HepG2 (cell line): ENCODE data around the gene ZNRF3. TPM values are rescaled to one million over a fixed set of nuclear protein-coding genes. Genes with fewer than 3 reads are reported as not detected.

Experiments
- ETV6 ChIP-seq: sonication (generic); formaldehyde crosslinking; conservative IDR thresholded peaks from 2 replicates; pipeline ENCODE4 v1.4.0; 2020; ENCODE audit warnings: missing genetic modification reagents
- FOXK1 ChIP-seq: sonication (generic); formaldehyde crosslinking; IDR thresholded peaks from 2 replicates; pipeline ENCODE4 v1.4.0; 2020; ENCODE audit warnings: low read depth, missing genetic modification reagents, borderline replicate concordance
- HOXA7 ChIP-seq: sonication (generic); formaldehyde crosslinking; IDR thresholded peaks from 2 replicates; pipeline ENCODE4 v1.8.1; 2022; ENCODE audit warnings: mild to moderate bottlenecking, missing genetic modification reagents, moderate library complexity
- KLF11 ChIP-seq: IDR thresholded peaks from 2 replicates; pipeline ENCODE4 v1.6.1; 2016; ENCODE audit warnings: missing compliant biosample characterization
- KLF16 ChIP-seq, 2 experiments: sonication (generic) in 1 of 2; formaldehyde crosslinking in 1 of 2; IDR thresholded peaks; 2 replicates each; pipeline versions ENCODE4 v1.6.1 to v1.8.0; 2016 to 2023; ENCODE audit warnings: missing genetic modification reagents in 2 of 2, missing compliant biosample characterization in 1 of 2
- KLF9 ChIP-seq: IDR thresholded peaks from 2 replicates; pipeline ENCODE4 v1.6.1; 2016; ENCODE audit warnings: low read depth
- MTA1 ChIP-seq: sonication (generic); formaldehyde crosslinking; IDR thresholded peaks from 2 replicates; pipeline ENCODE4 v1.4.0; 2020; ENCODE audit warnings: missing genetic modification reagents, mild to moderate bottlenecking, borderline replicate concordance
- NKX3-1 ChIP-seq: sonication (generic); formaldehyde crosslinking; IDR thresholded peaks from 2 replicates; pipeline ENCODE4 v1.5.0; 2020; ENCODE audit warnings: missing genetic modification reagents
- NR1H2 ChIP-seq: sonication (generic); formaldehyde crosslinking; IDR thresholded peaks from 2 replicates; pipeline ENCODE4 v1.8.1; 2022; ENCODE audit warnings: low read depth, missing genetic modification reagents, borderline replicate concordance
- RNF2 ChIP-seq: fragments of 450-650 bp; conservative IDR thresholded peaks from 2 replicates; pipeline ENCODE4 v1.6.1; 2016; ENCODE audit warnings: low read depth
- TBX2 ChIP-seq: sonication (generic); formaldehyde crosslinking; IDR thresholded peaks from 2 replicates; pipeline ENCODE4 v1.5.0; 2020; ENCODE audit warnings: missing genetic modification reagents, mild to moderate bottlenecking, borderline replicate concordance
- ZIK1 ChIP-seq: sonication (generic); formaldehyde crosslinking; IDR thresholded peaks from 2 replicates; pipeline ENCODE4 v1.5.0; 2020; ENCODE audit warnings: mild to moderate bottlenecking, low read depth, missing genetic modification reagents, borderline replicate concordance
- ZNF235 ChIP-seq: sonication (generic); formaldehyde crosslinking; IDR thresholded peaks from 2 replicates; pipeline ENCODE4 v1.8.1; 2023; ENCODE audit warnings: mild to moderate bottlenecking, missing genetic modification reagents, borderline replicate concordance
- ZNF30 ChIP-seq: sonication (generic); formaldehyde crosslinking; IDR thresholded peaks from 2 replicates; pipeline ENCODE4 v1.5.0; 2020; ENCODE audit warnings: mild to moderate bottlenecking, missing genetic modification reagents
- ZNF678 ChIP-seq: sonication (generic); formaldehyde crosslinking; IDR thresholded peaks from 2 replicates; pipeline ENCODE4 v1.4.0; 2020; ENCODE audit warnings: mild to moderate bottlenecking, missing genetic modification reagents
- ZNF780A ChIP-seq: sonication (generic); formaldehyde crosslinking; IDR thresholded peaks from 2 replicates; pipeline ENCODE4 v1.8.0; 2022; ENCODE audit warnings: mild to moderate bottlenecking, missing genetic modification reagents, moderate library complexity
- ZNF816 ChIP-seq: sonication (generic); formaldehyde crosslinking; IDR thresholded peaks from 2 replicates; pipeline ENCODE4 v1.8.0; 2022; ENCODE audit warnings: missing genetic modification reagents, mild to moderate bottlenecking, borderline replicate concordance
- polyA plus RNA-seq, 8 experiments: library from polyadenylated mRNA; depleted of rRNA in 3 of 8; stranded (reverse) in 7 of 8; unstranded in 1 of 8; fragments of >200 nt; fragmentation: Illumina TruSeq in 4 of 8; extraction: Trizol in 4 of 8; gene quantifications; 2 replicates each; pipeline versions ENCODE4 v1.2.1 to v1.2.3, GENCODE V29; 2011 to 2016; ENCODE audit warnings: low read depth in 4 of 8, missing spikeins in 1 of 8, mixed read lengths in 1 of 8; ENCODE audit not compliant: insufficient read depth in 1 of 8
- total RNA-seq, 5 experiments: library from RNA; depleted of rRNA; stranded (reverse); fragments of >200 nt; fragmentation: Illumina TruSeq; extraction: Trizol; gene quantifications; 2 replicates each; pipeline ENCODE4 v1.2.3, GENCODE V29; 2016; ENCODE audit warnings: low read depth in 1 of 5
- TF ChIP-seq, protein P1 (sequence below): sonication (generic); formaldehyde crosslinking; IDR thresholded peaks from 2 replicates; pipeline ENCODE4 v1.8.0; 2022; ENCODE audit warnings: mild to moderate bottlenecking, missing genetic modification reagents; ENCODE audit not compliant: insufficient replicate concordance
- TF ChIP-seq, protein P2 (sequence below): sonication (generic); formaldehyde crosslinking; IDR thresholded peaks from 2 replicates; pipeline ENCODE4 v1.4.0; 2020; ENCODE audit warnings: missing genetic modification reagents
- TF ChIP-seq, protein P3 (sequence below): sonication (generic); formaldehyde crosslinking; IDR thresholded peaks from 2 replicates; pipeline ENCODE4 v1.4.0; 2020; ENCODE audit warnings: missing genetic modification reagents, mild to moderate bottlenecking, borderline replicate concordance
- TF ChIP-seq, protein P4 (sequence below): sonication (generic); formaldehyde crosslinking; IDR thresholded peaks from 2 replicates; pipeline ENCODE4 v1.5.1; 2020; ENCODE audit warnings: missing genetic modification reagents, mild to moderate bottlenecking, borderline replicate concordance

The ZNRF3 gene
- total and polyA plus RNA-seq, 2 of the 13 experiments (the other 11 are each of a cell fraction or from before 2014, with no cell fraction given) = 20.3 to 36.7 TPM

DNA sequence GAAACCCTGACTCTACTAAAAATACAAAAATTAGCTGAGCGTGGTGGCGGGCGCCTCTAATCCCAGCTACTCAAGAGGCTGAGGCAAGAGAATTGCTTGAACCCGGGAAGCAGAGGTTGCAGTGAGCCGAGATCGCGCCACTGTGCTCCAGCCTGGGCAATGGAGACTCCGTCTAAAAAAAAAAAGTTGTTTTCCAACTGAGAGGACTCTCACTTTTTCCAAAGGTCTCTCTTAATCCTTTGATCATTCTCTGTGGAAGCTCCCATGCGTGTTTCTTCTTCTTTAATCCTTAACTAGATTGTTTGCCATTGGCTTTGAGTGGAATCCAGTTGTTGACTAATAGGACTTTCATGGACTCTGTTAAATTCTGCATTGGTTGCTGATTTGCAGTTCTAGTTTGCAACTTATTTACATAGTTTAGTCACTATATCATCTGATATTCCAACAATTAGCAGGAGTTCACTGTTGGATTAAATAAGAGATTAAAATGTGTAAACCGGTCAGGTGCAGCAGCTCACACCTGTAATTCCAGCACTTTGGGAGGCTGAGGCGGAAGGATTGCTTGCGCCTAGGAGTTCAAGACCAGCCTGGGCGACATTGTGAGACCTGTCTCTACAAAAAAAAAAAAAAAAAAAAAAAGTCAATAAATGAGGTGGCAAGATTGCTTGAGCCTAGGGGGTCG lies 98.6 kb downstream of the ZNRF3 start (continued):
- TF ChIP-seq, protein P1, sequence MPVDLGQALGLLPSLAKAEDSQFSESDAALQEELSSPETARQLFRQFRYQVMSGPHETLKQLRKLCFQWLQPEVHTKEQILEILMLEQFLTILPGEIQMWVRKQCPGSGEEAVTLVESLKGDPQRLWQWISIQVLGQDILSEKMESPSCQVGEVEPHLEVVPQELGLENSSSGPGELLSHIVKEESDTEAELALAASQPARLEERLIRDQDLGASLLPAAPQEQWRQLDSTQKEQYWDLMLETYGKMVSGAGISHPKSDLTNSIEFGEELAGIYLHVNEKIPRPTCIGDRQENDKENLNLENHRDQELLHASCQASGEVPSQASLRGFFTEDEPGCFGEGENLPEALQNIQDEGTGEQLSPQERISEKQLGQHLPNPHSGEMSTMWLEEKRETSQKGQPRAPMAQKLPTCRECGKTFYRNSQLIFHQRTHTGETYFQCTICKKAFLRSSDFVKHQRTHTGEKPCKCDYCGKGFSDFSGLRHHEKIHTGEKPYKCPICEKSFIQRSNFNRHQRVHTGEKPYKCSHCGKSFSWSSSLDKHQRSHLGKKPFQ (CRISPR knock-in tag) = no peak
- TF ChIP-seq RNF2 = no peak
- no peak for TF ChIP-seq NKX3-1 (CRISPR knock-in tag)
- TF ChIP-seq NR1H2 (CRISPR knock-in tag) = no peak
- TF ChIP-seq FOXK1 (CRISPR knock-in tag) = peak; percentile 76; the same call in 1 of the 2 replicates
- TF ChIP-seq ZNF235 (CRISPR knock-in tag) = no peak
- TF ChIP-seq TBX2 (CRISPR knock-in tag) = peak; percentile 93
- TF ChIP-seq, protein P2, sequence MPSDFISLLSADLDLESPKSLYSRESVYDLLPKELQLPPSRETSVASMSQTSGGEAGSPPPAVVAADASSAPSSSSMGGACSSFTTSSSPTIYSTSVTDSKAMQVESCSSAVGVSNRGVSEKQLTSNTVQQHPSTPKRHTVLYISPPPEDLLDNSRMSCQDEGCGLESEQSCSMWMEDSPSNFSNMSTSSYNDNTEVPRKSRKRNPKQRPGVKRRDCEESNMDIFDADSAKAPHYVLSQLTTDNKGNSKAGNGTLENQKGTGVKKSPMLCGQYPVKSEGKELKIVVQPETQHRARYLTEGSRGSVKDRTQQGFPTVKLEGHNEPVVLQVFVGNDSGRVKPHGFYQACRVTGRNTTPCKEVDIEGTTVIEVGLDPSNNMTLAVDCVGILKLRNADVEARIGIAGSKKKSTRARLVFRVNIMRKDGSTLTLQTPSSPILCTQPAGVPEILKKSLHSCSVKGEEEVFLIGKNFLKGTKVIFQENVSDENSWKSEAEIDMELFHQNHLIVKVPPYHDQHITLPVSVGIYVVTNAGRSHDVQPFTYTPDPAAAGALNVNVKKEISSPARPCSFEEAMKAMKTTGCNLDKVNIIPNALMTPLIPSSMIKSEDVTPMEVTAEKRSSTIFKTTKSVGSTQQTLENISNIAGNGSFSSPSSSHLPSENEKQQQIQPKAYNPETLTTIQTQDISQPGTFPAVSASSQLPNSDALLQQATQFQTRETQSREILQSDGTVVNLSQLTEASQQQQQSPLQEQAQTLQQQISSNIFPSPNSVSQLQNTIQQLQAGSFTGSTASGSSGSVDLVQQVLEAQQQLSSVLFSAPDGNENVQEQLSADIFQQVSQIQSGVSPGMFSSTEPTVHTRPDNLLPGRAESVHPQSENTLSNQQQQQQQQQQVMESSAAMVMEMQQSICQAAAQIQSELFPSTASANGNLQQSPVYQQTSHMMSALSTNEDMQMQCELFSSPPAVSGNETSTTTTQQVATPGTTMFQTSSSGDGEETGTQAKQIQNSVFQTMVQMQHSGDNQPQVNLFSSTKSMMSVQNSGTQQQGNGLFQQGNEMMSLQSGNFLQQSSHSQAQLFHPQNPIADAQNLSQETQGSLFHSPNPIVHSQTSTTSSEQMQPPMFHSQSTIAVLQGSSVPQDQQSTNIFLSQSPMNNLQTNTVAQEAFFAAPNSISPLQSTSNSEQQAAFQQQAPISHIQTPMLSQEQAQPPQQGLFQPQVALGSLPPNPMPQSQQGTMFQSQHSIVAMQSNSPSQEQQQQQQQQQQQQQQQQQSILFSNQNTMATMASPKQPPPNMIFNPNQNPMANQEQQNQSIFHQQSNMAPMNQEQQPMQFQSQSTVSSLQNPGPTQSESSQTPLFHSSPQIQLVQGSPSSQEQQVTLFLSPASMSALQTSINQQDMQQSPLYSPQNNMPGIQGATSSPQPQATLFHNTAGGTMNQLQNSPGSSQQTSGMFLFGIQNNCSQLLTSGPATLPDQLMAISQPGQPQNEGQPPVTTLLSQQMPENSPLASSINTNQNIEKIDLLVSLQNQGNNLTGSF (CRISPR knock-in tag) = no peak
- TF ChIP-seq KLF9 (CRISPR knock-in tag) = no peak
- TF ChIP-seq HOXA7 = no peak
- TF ChIP-seq, protein P3, sequence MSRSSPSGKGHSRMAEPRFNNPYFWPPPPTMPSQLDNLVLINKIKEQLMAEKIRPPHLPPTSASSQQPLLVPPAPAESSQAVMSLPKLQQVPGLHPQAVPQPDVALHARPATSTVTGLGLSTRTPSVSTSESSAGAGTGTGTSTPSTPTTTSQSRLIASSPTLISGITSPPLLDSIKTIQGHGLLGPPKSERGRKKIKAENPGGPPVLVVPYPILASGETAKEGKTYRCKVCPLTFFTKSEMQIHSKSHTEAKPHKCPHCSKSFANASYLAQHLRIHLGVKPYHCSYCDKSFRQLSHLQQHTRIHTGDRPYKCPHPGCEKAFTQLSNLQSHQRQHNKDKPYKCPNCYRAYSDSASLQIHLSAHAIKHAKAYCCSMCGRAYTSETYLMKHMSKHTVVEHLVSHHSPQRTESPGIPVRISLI (CRISPR knock-in tag) = peak; percentile 98
- no peak for TF ChIP-seq ZNF30
- TF ChIP-seq ZIK1 (CRISPR knock-in tag) = no peak
- peak in 1 of 2 experiments; percentile 47; a peak in 1 of 4 replicates for TF ChIP-seq KLF16 (CRISPR knock-in tag; IDR thresholded peaks at IDR 0.05)
- TF ChIP-seq ZNF816 = no peak
- TF ChIP-seq ZNF678 (CRISPR knock-in tag) = no peak
- no peak for TF ChIP-seq ZNF780A
- 0 out of 2 replicates have a peak, but pooled peaks have one; percentile 61 for TF ChIP-seq KLF11 (CRISPR knock-in tag)
- no peak for TF ChIP-seq ETV6 (CRISPR knock-in tag)
- peak; percentile 61; the same call in 1 of the 2 replicates for TF ChIP-seq MTA1 (CRISPR knock-in tag)
- TF ChIP-seq, protein P4, sequence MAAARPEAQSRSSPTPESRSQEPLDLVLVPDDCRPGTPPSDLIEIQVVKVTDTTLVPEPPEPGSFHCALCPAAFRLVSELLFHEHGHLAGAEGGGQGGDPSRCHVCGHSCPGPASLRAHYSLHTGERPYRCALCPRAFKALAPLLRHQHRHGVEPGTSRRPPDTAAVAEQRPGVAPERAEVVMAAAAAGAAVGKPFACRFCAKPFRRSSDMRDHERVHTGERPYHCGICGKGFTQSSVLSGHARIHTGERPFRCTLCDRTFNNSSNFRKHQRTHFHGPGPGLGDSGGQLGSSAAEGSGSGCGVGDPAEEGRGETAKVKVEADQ = no peak
